ENCODE data around the gene ATG14. TPM values are rescaled to one million over a fixed set of nuclear protein-coding genes. Genes with fewer than 3 reads are reported as not detected.
"Not testable (repeated sequence)": the region's sequence is repeated elsewhere in the genome, so short reads cannot be mapped to it uniquely, and the experiment has no call there.

ATG14 gene
- total RNA-seq, 4 donors from 2014 or later = 6.1 to 26.5 (median 13.0) TPM

DNA sequence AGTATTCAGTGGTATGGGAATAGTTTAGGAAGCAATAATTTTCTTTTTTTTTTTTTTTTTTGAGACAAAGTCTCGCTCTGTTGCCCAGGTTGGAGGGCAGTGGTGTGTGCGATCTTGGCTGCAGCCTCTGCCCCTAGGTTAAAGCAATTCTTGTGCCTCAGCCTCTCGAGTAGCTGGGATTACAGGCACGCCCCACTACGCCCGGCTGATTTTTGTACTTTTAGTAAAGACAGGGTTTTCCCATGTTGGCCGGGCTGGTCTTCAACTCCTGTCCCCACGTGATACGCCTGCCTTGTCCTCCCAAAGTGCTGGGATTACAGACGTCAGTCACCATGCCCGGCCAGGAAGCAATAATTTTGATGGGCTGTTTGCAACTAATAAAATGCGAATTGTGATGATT lies 62.1 kb downstream of the ATG14 start:
- H3K4me3 ChIP-seq = no peak overlapping the region
- H3K4me1 ChIP-seq = no peaks in the 10 kb centered on the region
- H3K36me3 ChIP-seq = no peaks in the 10 kb centered on the region
- TF ChIP-seq, protein P1, sequence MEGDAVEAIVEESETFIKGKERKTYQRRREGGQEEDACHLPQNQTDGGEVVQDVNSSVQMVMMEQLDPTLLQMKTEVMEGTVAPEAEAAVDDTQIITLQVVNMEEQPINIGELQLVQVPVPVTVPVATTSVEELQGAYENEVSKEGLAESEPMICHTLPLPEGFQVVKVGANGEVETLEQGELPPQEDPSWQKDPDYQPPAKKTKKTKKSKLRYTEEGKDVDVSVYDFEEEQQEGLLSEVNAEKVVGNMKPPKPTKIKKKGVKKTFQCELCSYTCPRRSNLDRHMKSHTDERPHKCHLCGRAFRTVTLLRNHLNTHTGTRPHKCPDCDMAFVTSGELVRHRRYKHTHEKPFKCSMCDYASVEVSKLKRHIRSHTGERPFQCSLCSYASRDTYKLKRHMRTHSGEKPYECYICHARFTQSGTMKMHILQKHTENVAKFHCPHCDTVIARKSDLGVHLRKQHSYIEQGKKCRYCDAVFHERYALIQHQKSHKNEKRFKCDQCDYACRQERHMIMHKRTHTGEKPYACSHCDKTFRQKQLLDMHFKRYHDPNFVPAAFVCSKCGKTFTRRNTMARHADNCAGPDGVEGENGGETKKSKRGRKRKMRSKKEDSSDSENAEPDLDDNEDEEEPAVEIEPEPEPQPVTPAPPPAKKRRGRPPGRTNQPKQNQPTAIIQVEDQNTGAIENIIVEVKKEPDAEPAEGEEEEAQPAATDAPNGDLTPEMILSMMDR (IDR thresholded peaks at IDR 0.05) = no peak
- no peak for TF ChIP-seq POLR2A (IDR thresholded peaks at IDR 0.05)
- no peak for DNase-seq
- H3K9me3 ChIP-seq = no peaks in the 10 kb centered on the region
- no peak overlapping the region for H3K27ac ChIP-seq
- intact Hi-C loops (cut with DNase I; ENCODE audit: low total_unique reads) = no loop called here
- H3K27me3 ChIP-seq = no peaks in the 10 kb centered on the region

DNA sequence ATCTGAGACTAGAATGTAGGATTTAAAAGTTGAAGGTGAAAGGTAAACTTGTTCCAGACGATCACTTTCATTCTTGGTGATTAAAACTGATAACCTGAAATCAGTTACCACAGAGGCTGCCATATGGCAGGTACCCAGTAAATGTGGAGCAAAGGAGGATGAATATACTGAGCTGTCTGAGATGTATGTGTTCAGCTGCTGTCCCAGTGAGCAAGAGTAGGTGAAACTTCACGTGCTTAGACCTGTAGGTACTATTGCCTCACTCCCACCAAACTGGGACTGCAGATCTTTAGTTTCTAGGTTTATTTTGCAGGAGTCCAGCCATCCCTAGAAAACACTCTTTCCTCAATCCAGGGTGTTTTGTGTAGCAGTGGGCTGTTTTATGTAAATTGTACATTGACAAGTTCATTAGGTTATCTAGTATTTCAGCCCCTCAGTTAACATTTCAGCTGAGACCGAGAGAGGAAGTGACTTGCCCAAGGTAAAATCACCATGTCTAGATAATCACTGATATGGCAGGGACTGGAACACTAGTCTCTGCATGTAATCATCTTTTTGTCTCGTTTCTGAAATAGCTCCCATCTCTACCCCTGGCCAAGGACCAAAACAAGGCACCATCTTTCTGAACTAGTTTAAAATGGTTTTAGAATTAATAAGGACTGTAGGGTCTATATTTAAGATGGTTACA lies 62.7 kb downstream of the ATG14 start:
- Histone ChIP-seq H3K27me3 (no peaks in the 10 kb centered on the region), H3K4me3 (no peak overlapping the region), H3K9me3 (no peaks in the 10 kb centered on the region), H3K27ac (no peak overlapping the region), H3K36me3 (no peaks in the 10 kb centered on the region), H3K4me1 (no peaks in the 10 kb centered on the region)
- no peak for DNase-seq
- TF ChIP-seq POLR2A (IDR thresholded peaks at IDR 0.05) = no peak
- TF ChIP-seq, protein P1 (IDR thresholded peaks at IDR 0.05) = no peak
- intact Hi-C loops (cut with DNase I; ENCODE audit: low total_unique reads) = no loop called here

DNA sequence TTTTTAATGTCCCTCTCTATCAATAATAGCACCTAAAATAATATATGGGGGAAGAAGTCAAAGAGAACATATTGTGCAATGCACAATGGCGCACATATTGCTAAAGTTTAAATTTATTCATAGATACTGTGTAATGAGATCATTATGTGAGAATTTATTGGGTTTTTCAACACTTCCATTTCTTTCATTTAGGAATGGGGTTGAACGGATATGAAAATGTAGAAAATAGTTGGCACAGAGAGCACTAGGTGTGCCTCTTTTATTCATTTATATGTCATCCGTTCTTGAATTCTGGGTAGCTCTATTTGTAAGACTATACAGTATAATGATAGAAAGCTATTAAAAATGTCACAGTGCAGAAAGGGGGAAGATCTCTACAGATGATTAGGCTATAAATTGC lies 63.9 kb downstream of the ATG14 start:
- Histone ChIP-seq H3K4me1 (no peaks in the 10 kb centered on the region), H3K36me3 (no peaks in the 10 kb centered on the region)

DNA sequence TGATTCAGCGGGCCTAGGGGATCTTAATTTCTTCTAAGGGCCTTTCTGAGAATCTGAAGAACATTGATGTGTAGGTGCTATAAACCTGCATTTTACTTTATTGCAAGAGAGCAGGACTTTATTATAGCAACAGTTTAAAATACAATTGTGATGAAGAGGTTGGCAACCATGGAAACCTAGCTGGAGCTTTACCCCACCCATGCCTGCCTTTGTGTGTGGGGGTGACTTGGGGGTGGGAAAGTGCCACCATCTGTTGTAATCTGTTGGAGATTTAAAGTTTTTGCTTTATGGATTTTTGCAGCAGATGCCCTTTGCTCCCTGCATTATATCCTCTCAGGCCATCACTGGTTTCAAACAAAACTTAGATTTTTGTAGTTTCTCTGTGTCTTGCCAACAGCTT lies 64.6 kb downstream of the ATG14 start:
- H3K27me3 ChIP-seq = no peaks in the 10 kb centered on the region
- no peak overlapping the region for H3K27ac ChIP-seq
- H3K36me3 ChIP-seq = no peaks in the 10 kb centered on the region
- H3K9me3 ChIP-seq = no peaks in the 10 kb centered on the region
- no peak for DNase-seq
- TF ChIP-seq POLR2A (IDR thresholded peaks at IDR 0.05) = no peak
- TF ChIP-seq, protein P1 (IDR thresholded peaks at IDR 0.05) = no peak
- intact Hi-C loops (cut with DNase I; ENCODE audit: low total_unique reads) = no loop called here
- no peak overlapping the region for H3K4me3 ChIP-seq
- H3K4me1 ChIP-seq = no peaks in the 10 kb centered on the region

More for the DNA sequence above, 63.9 kb downstream of the ATG14 start:
- intact Hi-C loops (cut with DNase I; ENCODE audit: low total_unique reads) = no loop called here
- DNase-seq = no peak
- H3K27ac ChIP-seq = no peak overlapping the region
- TF ChIP-seq POLR2A (IDR thresholded peaks at IDR 0.05) = no peak
- TF ChIP-seq, protein P1 (IDR thresholded peaks at IDR 0.05) = no peak
- no peaks in the 10 kb centered on the region for H3K9me3 ChIP-seq
- no peaks in the 10 kb centered on the region for H3K27me3 ChIP-seq
- H3K4me3 ChIP-seq = no peak overlapping the region

DNA sequence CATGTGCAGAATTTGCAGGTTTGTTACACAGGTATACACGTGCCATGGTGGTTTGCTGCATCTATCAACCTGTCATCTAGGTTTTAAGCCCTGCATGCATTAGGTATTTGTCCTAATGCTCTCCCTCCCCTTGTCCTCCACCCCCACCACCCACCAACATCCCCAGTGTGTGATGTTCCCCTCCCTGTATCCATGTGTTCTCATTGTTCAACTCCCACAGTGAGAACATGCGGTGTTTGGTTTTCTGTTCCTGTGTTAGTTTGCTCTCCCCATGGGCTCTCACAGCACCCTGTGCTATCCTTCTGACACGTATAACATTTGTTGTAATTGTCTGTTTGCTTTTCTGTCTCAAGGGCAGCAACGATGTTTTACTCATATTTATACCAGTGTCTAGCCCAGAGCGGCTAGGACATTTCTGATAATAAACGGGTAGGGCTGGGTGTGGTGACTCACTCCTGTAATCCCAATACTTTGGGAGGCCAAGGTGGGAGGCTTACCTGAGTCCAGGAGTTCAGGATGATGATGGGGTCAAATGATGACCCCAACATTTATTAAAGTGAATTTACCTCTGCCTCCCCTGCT lies 67.0 kb downstream of the ATG14 start:
- H3K4me1 ChIP-seq; H3K36me3 ChIP-seq; H3K9me3 ChIP-seq; intact Hi-C loops (cut with DNase I; ENCODE audit: low total_unique reads); DNase-seq; H3K27ac ChIP-seq; H3K4me3 ChIP-seq; H3K27me3 ChIP-seq: not testable (repeated sequence)

All from uterus (tissue), 4 donors.